Muscle of arm (tissue), 14 donors: ENCODE measurements around the gene NTF3. TPM values are rescaled to one million over a fixed set of nuclear protein-coding genes. Genes with fewer than 3 reads are reported as not detected.

Experiments used
- DNase-seq: peaks from one replicate; pipeline ENCODE4 v3.0.0-alpha.2; 2013
- long read RNA-seq, 11 donors: transcript quantifications; one replicate each; lab custom pipeline, GENCODE V29; 2026
- polyA plus RNA-seq, 12 donors: library from polyadenylated mRNA; unstranded; fragments of 120-200 nt; gene quantifications; one replicate each; pipeline ENCODE4 v1.2.1, GENCODE V29; 2013; ENCODE audit not compliant: insufficient read length in 12 of 12

The NTF3 gene
- polyA plus RNA-seq: 10 to 100 TPM in 1 of 12 donors, 1 to 10 TPM in 9, not detected in 2; 2.2 to 10.0 (median 3.3) TPM
- long read RNA-seq, donor 1, transcript NTF3-201 (1 exons, 1,028 nt): major isoform, 11 of 16 reads
- long read RNA-seq, donor 1, transcript NTF3-202 (2 exons, 1,336 nt): minor isoform, 5 of 16 reads
- long read RNA-seq, donor 1, partial matches to known transcripts: 0 of 16 reads
- long read RNA-seq, donor 1, other reads (novel, unspliced or antisense): 0 of 16 reads
- long read RNA-seq, donor 2, partial matches to known transcripts: 0 of 4 reads
- long read RNA-seq, donor 2, other reads (novel, unspliced or antisense): 0 of 4 reads
- long read RNA-seq, donor 3, partial matches to known transcripts: 0 of 1 reads
- long read RNA-seq, donor 3, other reads (novel, unspliced or antisense): 0 of 1 reads
- long read RNA-seq, donor 4, partial matches to known transcripts: 0 of 2 reads
- long read RNA-seq, donor 4, other reads (novel, unspliced or antisense): 0 of 2 reads
- long read RNA-seq, donor 5: 0 reads
- long read RNA-seq, donor 6, partial matches to known transcripts: 0 of 1 reads
- long read RNA-seq, donor 6, other reads (novel, unspliced or antisense): 0 of 1 reads
- long read RNA-seq, donor 7, partial matches to known transcripts: 0 of 1 reads
- long read RNA-seq, donor 7, other reads (novel, unspliced or antisense): 0 of 1 reads
- long read RNA-seq, donor 8, partial matches to known transcripts: 0 of 3 reads
- long read RNA-seq, donor 8, other reads (novel, unspliced or antisense): 0 of 3 reads
- long read RNA-seq, donor 9, partial matches to known transcripts: 0 of 4 reads
- long read RNA-seq, donor 9, other reads (novel, unspliced or antisense): 0 of 4 reads
- long read RNA-seq, donor 10, partial matches to known transcripts: 0 of 7 reads
- long read RNA-seq, donor 10, other reads (novel, unspliced or antisense): 0 of 7 reads
- long read RNA-seq, donor 11, partial matches to known transcripts: 0 of 8 reads
- long read RNA-seq, donor 11, other reads (novel, unspliced or antisense): 0 of 8 reads

DNA sequence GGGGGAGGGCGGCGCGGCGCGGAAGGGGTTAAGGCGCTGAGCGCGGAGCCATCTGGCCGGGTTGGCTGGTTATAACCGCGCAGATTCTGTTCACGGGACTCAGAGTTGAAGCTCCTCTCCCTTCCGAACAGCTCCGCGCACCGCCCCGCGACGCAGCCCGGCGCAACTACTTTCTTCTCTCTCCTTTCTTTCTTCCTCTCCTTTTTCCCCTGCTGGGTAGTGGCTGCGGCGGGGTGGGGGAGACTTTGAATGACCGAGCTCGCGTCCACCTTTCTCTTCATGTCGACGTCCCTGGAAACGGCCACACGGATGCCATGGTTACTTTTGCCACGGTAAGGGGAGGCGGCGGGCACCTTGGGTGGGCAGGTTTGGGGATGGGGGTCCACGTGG, at the start of gene NTF3:
Gene NTF3, plus strand, starts transcription at position 98 of the 390 bp plus-strand sequence. Its CDS starts 217 bp downstream, at position 315.
- DNase-seq: peak; percentile 56

DNA sequence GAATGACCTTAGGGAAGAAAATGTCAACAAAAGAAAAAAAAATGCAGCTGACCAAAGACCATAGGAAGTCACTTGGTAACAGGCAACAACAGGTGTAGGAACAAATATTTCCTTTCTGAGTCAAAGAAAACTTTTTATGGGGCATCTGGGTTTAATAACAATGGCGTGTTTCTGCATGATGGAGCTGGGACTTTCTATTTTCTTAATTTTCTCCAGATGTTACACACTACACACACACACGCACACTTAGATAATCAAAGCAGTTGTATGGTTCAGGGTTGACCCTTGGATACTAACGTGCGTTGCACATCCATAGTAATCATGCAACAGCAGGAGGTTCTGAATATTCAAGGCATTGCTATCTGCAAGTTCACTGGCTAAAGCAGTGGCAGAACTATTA, 47.9 kb upstream of the NTF3 start:
- DNase-seq: no peak

DNA sequence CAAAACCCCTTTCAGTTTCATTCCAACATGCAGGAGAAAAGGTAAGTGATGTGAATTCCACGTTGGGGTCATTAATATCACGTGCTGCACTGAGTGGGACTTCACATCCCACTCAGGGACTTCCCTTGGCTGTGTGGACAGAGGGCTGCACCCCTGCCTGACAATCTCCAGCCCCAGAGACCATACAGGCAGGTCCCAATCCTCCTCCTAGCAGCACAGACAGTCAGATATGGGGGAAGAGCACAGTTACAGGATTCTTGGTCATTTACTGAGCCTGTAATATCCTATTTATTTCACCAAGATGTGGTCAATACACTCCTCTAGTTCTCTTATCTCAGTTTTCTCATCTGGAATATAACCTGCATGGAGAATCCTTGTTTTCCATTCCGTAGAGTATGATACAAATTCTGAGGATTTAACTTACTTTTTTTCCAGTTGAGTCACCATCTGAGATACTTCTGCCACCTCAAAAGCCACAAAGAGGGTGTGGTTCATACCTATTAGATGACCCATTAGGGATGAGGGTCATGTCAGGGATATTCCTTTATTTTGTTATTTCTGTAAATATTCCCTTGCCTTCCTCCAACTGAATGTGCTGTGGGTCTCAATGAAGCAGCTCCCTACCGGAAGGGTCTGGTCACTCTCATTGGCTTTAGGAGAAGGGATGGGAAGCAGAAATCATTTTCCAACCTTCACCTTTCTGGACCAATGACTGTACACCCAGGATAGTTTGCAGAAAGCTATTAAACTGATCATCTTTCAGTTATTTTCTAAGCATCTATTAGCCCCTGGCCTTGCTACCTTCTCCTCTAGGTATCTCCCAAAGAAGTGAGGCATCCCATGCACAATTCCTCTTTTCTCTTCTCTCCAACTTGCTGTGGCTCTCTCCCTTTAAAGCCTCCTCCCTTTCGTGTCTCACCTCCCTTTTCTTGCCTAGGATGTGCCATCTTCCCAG, 43.0 kb upstream of the NTF3 start:
- no peak for DNase-seq

DNA sequence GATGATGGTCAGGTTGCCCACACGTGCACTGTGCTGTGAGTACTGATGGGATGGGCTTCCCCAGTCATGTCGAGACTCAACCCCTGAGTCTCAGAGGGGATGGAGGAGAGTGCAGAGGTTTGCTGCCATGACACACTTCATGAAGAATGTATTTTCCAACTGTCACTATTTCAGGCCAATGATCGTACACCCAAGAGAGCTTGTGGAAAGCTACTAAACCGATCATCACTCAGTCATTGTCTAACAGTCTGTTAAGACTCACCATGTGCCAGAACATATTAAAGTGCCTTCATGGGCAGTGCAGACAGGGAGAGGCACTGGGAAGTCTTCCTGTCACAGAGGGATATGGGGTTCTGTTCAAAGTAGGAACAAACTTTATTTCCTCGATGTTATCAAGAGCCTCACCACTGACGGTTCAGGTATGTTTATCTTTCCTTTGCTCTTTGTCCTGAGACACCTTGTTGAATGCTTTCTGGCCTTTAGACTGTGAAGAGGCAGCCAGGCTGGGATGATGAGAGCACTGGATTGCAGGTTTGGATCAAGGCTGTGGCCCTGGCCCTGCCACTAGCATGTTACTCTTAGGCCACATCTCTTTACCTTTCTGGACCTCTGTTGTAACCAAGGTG, 41.6 kb upstream of the NTF3 start:
- DNase-seq: no peak

DNA sequence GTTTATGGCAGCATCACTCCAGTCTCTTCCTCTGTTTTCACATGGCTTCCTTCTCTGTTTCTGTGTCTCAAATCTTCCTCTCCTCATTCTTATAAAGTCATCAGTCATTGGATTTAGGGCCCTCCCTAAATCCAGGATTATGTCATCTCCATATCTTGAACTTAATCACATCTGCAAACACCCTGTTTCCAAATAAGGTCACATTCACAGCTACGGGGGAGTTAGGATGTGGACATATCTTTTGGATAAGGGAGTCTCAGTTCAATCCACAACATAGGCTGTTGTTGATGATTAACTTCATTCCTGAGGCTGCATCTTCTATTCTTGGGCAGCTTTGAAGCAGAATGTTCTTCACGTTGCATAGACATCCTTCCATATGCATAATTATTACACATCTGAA, 40.3 kb upstream of the NTF3 start:
- DNase-seq: no peak

DNA sequence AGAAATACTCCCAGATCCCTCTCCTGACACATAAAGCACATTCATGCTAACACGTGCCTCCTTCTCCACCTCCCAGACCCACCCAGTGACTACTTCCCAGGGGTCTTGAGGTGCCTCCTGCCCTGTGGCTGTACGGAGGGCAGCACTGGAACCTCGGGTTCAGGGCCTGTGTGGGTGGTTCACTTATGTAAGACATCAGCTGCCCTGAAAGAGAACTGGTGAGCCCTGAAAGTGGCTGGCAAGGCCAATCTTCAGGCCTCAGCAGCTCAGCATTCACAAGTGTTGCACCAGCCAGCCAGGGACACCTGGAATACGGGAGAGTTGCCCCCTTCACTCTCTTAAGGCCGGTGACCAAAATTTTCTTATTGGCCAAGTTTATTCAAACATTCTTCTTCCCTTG, 38.9 kb upstream of the NTF3 start:
- no peak for DNase-seq

DNA sequence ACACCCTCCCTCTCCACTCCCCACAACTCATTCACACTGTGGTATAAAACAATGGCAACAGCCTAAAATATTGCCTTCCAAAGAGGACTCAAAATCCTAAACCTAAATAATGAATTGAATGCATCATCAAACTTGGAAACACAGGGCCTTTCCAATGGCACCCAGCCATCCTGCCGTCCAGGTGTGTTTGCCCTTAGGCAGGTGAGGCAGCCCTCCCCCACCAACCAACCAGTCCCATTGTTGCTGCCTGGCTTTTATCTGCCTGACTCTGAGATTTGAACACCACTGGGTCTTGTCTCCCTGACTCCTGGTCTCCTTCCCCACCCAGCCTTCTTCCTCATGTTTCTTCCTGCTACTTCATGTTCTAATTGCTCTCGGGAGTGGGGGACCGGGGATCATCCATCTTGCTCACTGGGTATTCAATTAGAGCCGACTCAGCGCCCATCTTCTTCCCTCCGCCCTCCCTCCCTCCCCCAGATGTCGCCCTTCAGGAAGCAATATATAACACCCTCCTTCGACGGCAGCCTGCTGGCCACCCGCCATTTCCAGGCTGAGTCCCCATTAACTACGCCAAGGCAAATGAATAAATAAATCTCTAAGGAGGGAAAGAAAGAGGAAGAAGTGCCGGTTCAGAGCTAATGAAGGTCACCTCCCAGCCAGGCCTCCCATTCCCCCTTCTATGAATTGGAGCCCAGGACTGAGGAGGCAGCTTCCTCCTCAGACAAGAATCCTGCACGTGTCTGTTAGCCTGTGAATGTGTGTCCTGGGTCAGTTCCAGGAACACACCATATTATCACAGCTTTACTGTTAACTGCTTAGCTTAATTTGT, 36.3 kb upstream of the NTF3 start:
- no peak for DNase-seq

DNA sequence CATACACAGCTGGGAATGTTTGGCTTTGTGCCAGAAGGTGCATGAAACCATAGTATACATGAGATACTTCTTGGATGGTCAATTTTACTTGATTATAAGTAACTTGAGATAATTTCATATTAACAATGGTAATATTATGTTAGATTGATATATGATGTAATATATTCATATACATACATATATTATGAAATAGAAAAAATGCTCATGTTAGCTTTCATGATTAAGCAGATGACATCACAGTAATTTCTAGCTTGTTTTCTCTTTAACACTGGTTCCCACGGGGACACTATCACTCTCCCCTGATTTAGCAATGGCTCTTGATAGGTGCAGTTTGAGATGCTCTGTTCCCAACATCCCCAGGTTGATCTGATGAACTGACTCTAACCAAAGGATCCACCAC, 35.4 kb upstream of the NTF3 start:
- no peak for DNase-seq

DNA sequence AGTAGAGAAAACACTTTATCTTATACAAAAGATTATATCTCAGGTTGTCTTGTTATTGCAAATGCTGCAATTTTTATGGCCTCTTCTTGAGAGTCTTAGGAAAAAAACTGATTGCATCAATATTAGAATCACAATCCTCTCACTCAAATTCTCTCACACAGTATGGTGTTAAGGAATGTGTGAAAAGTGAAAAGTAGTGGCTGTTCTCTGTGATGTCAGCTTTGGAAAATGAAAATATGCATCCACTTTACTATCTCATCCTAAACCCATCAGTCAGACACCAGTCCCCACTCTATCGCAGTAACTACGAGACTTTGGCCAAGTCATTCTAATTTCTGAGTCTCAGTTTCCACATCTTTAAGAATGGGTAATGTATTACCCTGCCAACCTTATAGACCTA, 32.6 kb upstream of the NTF3 start:
- DNase-seq: no peak

DNA sequence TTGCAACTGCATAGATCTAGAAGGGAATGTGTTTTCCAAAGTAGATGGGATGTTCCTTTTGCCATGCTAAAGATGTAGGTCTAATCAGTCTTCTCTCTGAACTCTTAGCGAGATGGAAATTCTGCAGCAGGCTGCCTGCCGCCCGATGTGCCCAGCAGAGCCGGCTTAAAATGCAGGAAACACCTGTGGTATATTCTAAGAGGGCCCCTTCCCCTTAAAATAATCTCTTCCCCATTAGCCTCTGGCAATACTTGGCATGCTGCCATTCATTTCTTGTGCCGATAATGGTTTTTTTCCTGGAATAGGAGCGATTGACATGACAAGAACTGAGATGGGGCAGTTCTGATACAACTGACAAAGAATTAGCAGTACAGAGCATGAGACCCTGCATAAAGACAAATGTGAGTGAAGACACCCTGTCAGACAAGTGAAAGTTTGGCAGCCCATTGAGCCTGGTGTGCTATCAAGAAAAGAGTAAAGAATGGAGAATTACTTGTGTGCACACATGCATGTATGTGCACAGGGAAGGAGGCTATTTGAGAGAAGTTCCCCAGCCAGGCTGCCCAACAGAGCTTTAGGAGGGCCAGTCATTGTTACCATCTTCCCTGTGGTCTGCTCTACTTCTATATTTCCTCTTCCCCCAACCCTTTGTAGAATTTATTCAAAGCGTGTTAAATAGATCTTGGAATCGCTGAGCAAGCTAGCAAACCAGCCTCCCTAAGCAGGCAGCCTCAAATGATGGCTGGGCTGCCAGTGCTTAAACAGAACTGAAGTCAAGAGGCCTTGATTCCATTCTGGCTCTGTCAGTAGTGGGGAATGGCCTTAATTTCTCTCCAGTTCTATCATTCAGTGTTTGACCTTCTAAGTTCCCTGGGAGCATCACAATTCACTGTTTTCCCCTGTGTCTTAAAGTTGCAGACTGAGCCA, 29.6 kb upstream of the NTF3 start:
- DNase-seq: no peak

DNA sequence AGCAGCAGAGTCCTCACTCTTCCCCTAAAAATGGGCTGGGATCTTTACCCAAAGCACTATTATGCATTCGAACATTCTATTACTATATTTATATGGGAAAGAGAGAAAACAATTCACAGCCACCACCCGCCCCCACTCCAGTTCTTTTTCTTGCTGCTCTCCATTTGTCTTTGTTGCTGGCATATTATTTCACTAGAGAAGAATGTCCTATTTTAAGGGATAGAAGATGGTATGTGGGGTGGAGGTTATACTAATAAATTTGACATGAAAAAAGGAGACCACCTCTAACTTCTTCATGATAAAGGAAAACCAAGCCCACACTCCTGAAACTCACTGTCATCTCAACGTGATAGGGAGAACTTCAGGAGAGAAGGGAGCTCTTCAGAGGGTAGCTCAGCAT, 28.5 kb upstream of the NTF3 start:
- no peak for DNase-seq

DNA sequence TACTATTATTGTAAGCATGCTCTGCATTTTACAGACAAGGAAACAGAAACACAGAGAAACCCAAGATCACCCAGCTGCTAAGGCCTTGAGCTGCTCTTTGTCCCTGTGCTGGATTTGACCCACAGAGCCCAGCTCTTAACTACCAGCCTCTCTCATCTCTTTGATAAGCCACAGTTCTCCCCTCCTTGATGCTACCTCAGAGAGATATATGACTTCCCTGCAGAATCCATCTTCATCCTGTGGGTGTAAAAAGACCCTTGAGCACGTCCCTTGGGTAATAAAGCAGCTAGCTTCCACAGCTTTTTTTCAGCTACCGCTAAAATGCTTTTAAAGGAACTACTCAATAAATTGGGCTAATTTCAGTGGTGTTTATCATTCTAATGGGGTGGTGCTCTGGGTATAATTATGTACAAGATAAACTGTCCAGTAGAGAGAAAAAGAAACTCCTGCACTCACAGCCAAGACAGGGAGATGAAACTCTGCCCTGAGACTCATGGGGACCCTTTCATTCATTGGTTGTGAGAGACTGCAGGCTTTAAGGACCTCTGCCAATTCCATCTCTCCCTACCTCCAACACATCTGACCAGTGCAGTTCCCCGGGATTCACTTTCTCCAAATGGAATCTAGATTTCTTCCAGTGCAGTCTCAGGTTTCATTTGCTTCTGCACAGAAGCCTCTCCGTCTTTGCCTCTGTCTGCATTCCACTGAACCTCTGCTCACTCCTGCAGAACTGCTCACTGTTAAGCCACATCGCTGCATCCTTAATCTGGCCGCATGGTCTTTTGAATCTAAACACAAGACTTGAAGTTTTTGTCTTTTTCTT, 24.7 kb upstream of the NTF3 start:
- no peak for DNase-seq

DNA sequence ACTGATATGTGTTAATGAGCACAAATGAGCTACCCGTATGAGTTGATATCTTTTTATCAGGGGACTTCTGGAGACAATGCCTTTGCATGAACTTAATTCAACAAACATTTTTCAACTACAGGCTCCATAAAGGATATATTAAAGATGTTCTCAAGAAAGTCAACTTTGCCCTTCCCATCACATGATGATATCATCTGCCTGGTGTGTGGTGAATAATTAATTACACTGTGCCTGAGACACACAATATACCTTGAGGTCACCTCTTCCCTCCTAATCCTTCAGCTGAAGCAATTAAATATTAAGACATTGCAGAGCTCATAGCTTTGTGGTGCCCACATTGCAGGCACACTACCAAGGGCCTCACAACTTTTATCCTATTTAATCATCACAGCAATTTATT, 22.3 kb upstream of the NTF3 start:
- DNase-seq: no peak

DNA sequence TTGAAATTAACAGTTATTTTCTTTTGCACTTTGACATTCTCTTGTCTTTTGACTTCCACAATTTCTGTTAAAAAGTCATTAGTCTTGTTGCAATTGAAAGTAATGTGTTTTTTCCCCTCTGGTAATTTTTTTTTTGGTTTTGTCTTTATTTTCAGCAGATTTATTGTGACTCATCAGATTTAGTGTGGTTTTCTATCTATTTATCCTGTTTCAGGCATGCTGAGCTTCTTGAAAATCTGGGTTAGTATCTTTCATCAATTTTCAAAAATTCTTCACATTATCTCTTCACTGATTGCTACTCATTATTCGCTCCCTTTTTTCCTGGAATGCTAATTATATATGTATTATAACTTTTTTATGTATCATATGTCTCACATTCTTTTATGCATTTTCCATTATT, 15.3 kb upstream of the NTF3 start:
- DNase-seq: no peak

DNA sequence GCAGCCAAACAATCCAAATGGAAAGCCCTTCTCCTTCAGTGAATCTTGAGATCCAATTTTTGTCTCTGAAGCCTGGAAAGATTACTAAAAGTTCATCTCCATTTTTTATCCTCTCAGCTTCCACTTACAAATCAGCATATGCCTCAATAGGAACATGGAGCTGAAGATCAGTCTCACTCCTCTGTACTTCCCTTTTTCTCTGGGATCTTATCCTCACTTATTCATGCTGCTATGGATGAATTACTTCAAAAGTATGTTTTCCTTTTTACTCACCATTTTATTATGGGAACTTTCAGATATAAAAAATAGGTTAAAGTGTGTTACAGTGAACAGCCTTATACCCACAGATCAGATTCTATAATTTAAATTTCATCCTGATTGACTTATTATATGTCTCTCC, 14.4 kb upstream of the NTF3 start:
- no peak for DNase-seq

DNA sequence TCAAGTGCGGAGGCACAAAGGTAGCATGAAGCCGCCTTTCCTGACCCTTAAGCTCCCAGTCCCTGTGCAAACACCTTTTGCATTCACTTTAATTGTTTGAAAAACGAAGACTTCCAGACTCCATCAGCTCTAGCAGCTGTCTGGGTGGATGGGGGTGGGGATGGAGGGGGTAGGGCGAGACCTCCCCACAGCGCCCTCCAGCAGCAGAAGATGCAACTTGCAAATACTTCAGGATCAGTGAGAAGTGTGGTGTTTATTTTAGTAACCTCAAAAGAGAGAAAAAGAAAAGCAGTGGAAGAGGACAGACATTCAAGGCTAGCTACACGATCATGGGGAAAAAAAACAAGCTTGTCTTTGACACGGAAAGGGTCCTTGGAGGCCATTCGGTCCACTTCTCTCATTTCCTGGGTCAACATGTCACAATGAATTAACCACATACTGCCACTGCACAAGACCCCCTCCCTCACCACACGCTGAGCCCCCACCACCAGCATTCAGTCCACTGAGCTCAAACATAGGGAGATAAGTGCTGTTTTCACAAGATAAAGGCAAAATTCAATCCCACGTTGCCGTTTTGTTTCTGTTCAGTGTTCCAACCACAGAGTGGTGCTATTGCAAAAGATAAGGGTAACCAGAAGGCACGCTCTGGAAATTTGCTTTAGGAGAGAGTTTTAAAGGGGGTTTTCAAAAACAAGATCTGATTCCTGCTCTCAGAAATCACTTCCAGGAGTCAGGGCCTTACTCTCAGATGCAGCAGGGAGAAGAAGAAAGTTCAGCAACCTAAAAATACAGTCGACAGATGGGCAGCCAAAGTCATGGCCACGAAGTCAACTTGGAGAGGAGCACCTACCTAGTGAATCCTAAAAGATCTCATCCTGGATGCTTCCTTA, 3.3 kb upstream of the NTF3 start:
- peak; percentile 57 for DNase-seq
